ENCODE data around the gene SLC6A1. TPM values are rescaled to one million over a fixed set of nuclear protein-coding genes. Genes with fewer than 3 reads are reported as not detected.
"Not testable (repeated sequence)": the region's sequence is repeated elsewhere in the genome, so short reads cannot be mapped to it uniquely, and the experiment has no call there.

The SLC6A1 gene
- polyA plus RNA-seq, 2 donors, result 6.9 to 12.7 TPM

GRCh38 chr3:11061268-11061871, 68.8 kb downstream of the SLC6A1 start:
- 92 to 94% methylated on average over 33 to 41 of the region's 41 CpGs for WGBS, 2 donors
- H3K36me3 ChIP-seq (ENCODE audit: control insufficient read depth in 2 of 2, insufficient read depth in 2 of 2, low read length in 1 of 2); H3K4me3 ChIP-seq (ENCODE audit: low read depth in 1 of 2, low read length in 2 of 2); H3K4me1 ChIP-seq (ENCODE audit: control insufficient read depth in 2 of 2, insufficient read depth in 2 of 2, low read length in 1 of 2); H3K9me3 ChIP-seq (ENCODE audit: control insufficient read depth in 2 of 2, insufficient read depth in 1 of 2, low read depth in 1 of 2, low read length in 1 of 2); H3K27ac ChIP-seq (ENCODE audit: low read depth in 2 of 2, low read length in 1 of 2); H3K27me3 ChIP-seq (ENCODE audit: control insufficient read depth in 1 of 2, insufficient read depth in 2 of 2, low read length in 2 of 2): not testable (repeated sequence)

GRCh38 chr3:11062704-11063103, 70.2 kb downstream of the SLC6A1 start:
- Histone ChIP-seq H3K4me3 (ENCODE audit: low read depth in 1 of 2, low read length in 2 of 2) (no peak overlapping the region), H3K9me3 (ENCODE audit: control insufficient read depth in 2 of 2, insufficient read depth in 1 of 2, low read depth in 1 of 2, low read length in 1 of 2) (peaks cover 0 to 6% of the 10 kb centered on the region in 2 donors), H3K4me1 (ENCODE audit: control insufficient read depth in 2 of 2, insufficient read depth in 2 of 2, low read length in 1 of 2) (peaks cover 0 to 2% of the 10 kb centered on the region in 2 donors), H3K27ac (ENCODE audit: low read depth in 2 of 2, low read length in 1 of 2) (no peak overlapping the region), H3K36me3 (ENCODE audit: control insufficient read depth in 2 of 2, insufficient read depth in 2 of 2, low read length in 1 of 2) (no peaks in the 10 kb centered on the region), H3K27me3 (ENCODE audit: control insufficient read depth in 1 of 2, insufficient read depth in 2 of 2, low read length in 2 of 2) (peaks cover 0 to 2% of the 10 kb centered on the region in 2 donors)
- WGBS, 2 donors, result 86 to 89% methylated on average over 7 of the region's 7 CpGs

- Histone ChIP-seq H3K4me1 (ENCODE audit: control insufficient read depth in 2 of 2, insufficient read depth in 2 of 2, low read length in 1 of 2) (peaks cover 0 to 2% of the 10 kb centered on the region in 2 donors), H3K4me3 (ENCODE audit: low read depth in 1 of 2, low read length in 2 of 2) (no peak overlapping the region), H3K27ac (ENCODE audit: low read depth in 2 of 2, low read length in 1 of 2) (no peak overlapping the region), H3K36me3 (ENCODE audit: control insufficient read depth in 2 of 2, insufficient read depth in 2 of 2, low read length in 1 of 2) (no peaks in the 10 kb centered on the region), H3K27me3 (ENCODE audit: control insufficient read depth in 1 of 2, insufficient read depth in 2 of 2, low read length in 2 of 2) (no peaks in the 10 kb centered on the region), H3K9me3 (ENCODE audit: control insufficient read depth in 2 of 2, insufficient read depth in 1 of 2, low read depth in 1 of 2, low read length in 1 of 2) (peaks cover 3 to 14% of the 10 kb centered on the region in 2 donors)
- 84 to 85% methylated on average over 26 of the region's 26 CpGs for WGBS, 2 donors
These were observed 78.7 kb downstream of the SLC6A1 start for GRCh38 chr3:11071096-11071755.

- 70 to 73% methylated on average over 5 of the region's 5 CpGs for WGBS, 2 donors
- Histone ChIP-seq H3K36me3 (ENCODE audit: control insufficient read depth in 2 of 2, insufficient read depth in 2 of 2, low read length in 1 of 2) (no peaks in the 10 kb centered on the region), H3K27me3 (ENCODE audit: control insufficient read depth in 1 of 2, insufficient read depth in 2 of 2, low read length in 2 of 2) (no peaks in the 10 kb centered on the region), H3K9me3 (ENCODE audit: control insufficient read depth in 2 of 2, insufficient read depth in 1 of 2, low read depth in 1 of 2, low read length in 1 of 2) (peaks cover 3 to 13% of the 10 kb centered on the region in 2 donors), H3K4me1 (ENCODE audit: control insufficient read depth in 2 of 2, insufficient read depth in 2 of 2, low read length in 1 of 2) (peaks cover 0 to 2% of the 10 kb centered on the region in 2 donors), H3K4me3 (ENCODE audit: low read depth in 1 of 2, low read length in 2 of 2) (no peak overlapping the region), H3K27ac (ENCODE audit: low read depth in 2 of 2, low read length in 1 of 2) (no peak overlapping the region)
These were observed 80.1 kb downstream of the SLC6A1 start for GRCh38 chr3:11072631-11073030.

GRCh38 chr3:11074011-11074410, 81.5 kb downstream of the SLC6A1 start:
- no peaks in the 10 kb centered on the region for H3K36me3 ChIP-seq (ENCODE audit: control insufficient read depth in 2 of 2, insufficient read depth in 2 of 2, low read length in 1 of 2)
- no peak overlapping the region for H3K4me3 ChIP-seq (ENCODE audit: low read depth in 1 of 2, low read length in 2 of 2)
- H3K27me3 ChIP-seq (ENCODE audit: control insufficient read depth in 1 of 2, insufficient read depth in 2 of 2, low read length in 2 of 2), result no peaks in the 10 kb centered on the region
- peaks cover 0 to 2% of the 10 kb centered on the region in 2 donors for H3K4me1 ChIP-seq (ENCODE audit: control insufficient read depth in 2 of 2, insufficient read depth in 2 of 2, low read length in 1 of 2)
- WGBS, 2 donors, result 58 to 61% methylated on average over 2 of the region's 2 CpGs
- H3K27ac ChIP-seq (ENCODE audit: low read depth in 2 of 2, low read length in 1 of 2), result no peak overlapping the region
- H3K9me3 ChIP-seq (ENCODE audit: control insufficient read depth in 2 of 2, insufficient read depth in 1 of 2, low read depth in 1 of 2, low read length in 1 of 2), result peaks cover 0 to 7% of the 10 kb centered on the region in 2 donors

GRCh38 chr3:11074451-11074850, 81.9 kb downstream of the SLC6A1 start:
- no peak overlapping the region for H3K27ac ChIP-seq (ENCODE audit: low read depth in 2 of 2, low read length in 1 of 2)
- no peaks in the 10 kb centered on the region for H3K27me3 ChIP-seq (ENCODE audit: control insufficient read depth in 1 of 2, insufficient read depth in 2 of 2, low read length in 2 of 2)
- no peak overlapping the region for H3K4me3 ChIP-seq (ENCODE audit: low read depth in 1 of 2, low read length in 2 of 2)
- peaks cover 0 to 2% of the 10 kb centered on the region in 2 donors for H3K4me1 ChIP-seq (ENCODE audit: control insufficient read depth in 2 of 2, insufficient read depth in 2 of 2, low read length in 1 of 2)
- WGBS, 2 donors, result 86 to 90% methylated on average over 3 of the region's 3 CpGs
- H3K9me3 ChIP-seq (ENCODE audit: control insufficient read depth in 2 of 2, insufficient read depth in 1 of 2, low read depth in 1 of 2, low read length in 1 of 2), result peaks cover 0 to 7% of the 10 kb centered on the region in 2 donors
- H3K36me3 ChIP-seq (ENCODE audit: control insufficient read depth in 2 of 2, insufficient read depth in 2 of 2, low read length in 1 of 2), result no peaks in the 10 kb centered on the region

- not testable (repeated sequence) for H3K4me1 ChIP-seq (ENCODE audit: control insufficient read depth in 2 of 2, insufficient read depth in 2 of 2, low read length in 1 of 2); H3K4me3 ChIP-seq (ENCODE audit: low read depth in 1 of 2, low read length in 2 of 2); H3K9me3 ChIP-seq (ENCODE audit: control insufficient read depth in 2 of 2, insufficient read depth in 1 of 2, low read depth in 1 of 2, low read length in 1 of 2); H3K27me3 ChIP-seq (ENCODE audit: control insufficient read depth in 1 of 2, insufficient read depth in 2 of 2, low read length in 2 of 2); H3K36me3 ChIP-seq (ENCODE audit: control insufficient read depth in 2 of 2, insufficient read depth in 2 of 2, low read length in 1 of 2); H3K27ac ChIP-seq (ENCODE audit: low read depth in 2 of 2, low read length in 1 of 2)
- WGBS, 2 donors, result 88 to 92% methylated on average over 2 of the region's 2 CpGs
These were observed 82.6 kb downstream of the SLC6A1 start for GRCh38 chr3:11075122-11075521.

GRCh38 chr3:11076711-11077110, 84.2 kb downstream of the SLC6A1 start:
- 75 to 80% methylated on average over 6 of the region's 6 CpGs for WGBS, 2 donors
- Histone ChIP-seq H3K4me1 (ENCODE audit: control insufficient read depth in 2 of 2, insufficient read depth in 2 of 2, low read length in 1 of 2) (peaks cover 0 to 2% of the 10 kb centered on the region in 2 donors), H3K36me3 (ENCODE audit: control insufficient read depth in 2 of 2, insufficient read depth in 2 of 2, low read length in 1 of 2) (no peaks in the 10 kb centered on the region), H3K9me3 (ENCODE audit: control insufficient read depth in 2 of 2, insufficient read depth in 1 of 2, low read depth in 1 of 2, low read length in 1 of 2) (peaks cover 0 to 4% of the 10 kb centered on the region in 2 donors), H3K4me3 (ENCODE audit: low read depth in 1 of 2, low read length in 2 of 2) (no peak overlapping the region), H3K27me3 (ENCODE audit: control insufficient read depth in 1 of 2, insufficient read depth in 2 of 2, low read length in 2 of 2) (no peaks in the 10 kb centered on the region), H3K27ac (ENCODE audit: low read depth in 2 of 2, low read length in 1 of 2) (no peak overlapping the region)

- H3K4me3 ChIP-seq (ENCODE audit: low read depth in 1 of 2, low read length in 2 of 2), result no peak overlapping the region
- WGBS, 2 donors, result 75 to 95% methylated on average over 2 of the region's 2 CpGs
- H3K27me3 ChIP-seq (ENCODE audit: control insufficient read depth in 1 of 2, insufficient read depth in 2 of 2, low read length in 2 of 2), result no peaks in the 10 kb centered on the region
- H3K27ac ChIP-seq (ENCODE audit: low read depth in 2 of 2, low read length in 1 of 2), result no peak overlapping the region
- H3K4me1 ChIP-seq (ENCODE audit: control insufficient read depth in 2 of 2, insufficient read depth in 2 of 2, low read length in 1 of 2), result peaks cover 0 to 2% of the 10 kb centered on the region in 2 donors
- H3K36me3 ChIP-seq (ENCODE audit: control insufficient read depth in 2 of 2, insufficient read depth in 2 of 2, low read length in 1 of 2), result no peaks in the 10 kb centered on the region
- H3K9me3 ChIP-seq (ENCODE audit: control insufficient read depth in 2 of 2, insufficient read depth in 1 of 2, low read depth in 1 of 2, low read length in 1 of 2), result peaks cover 0 to 4% of the 10 kb centered on the region in 2 donors
These were observed 84.9 kb downstream of the SLC6A1 start for GRCh38 chr3:11077466-11077865.
